Measurements from ENCODE around the gene LMBR1L. TPM values are rescaled to one million over a fixed set of nuclear protein-coding genes. Genes with fewer than 3 reads are reported as not detected.

The LMBR1L gene
- total RNA-seq, 1 experiment from 2014 or later: 9.0 TPM

GRCh38 chr12:49050507-49051372 is 59.9 kb downstream of the LMBR1L start:
- H3K9me3 ChIP-seq (replicated peaks): no peaks in the 10 kb centered on the region
- H3K27ac ChIP-seq: no peak overlapping the region
- no peak overlapping the region for H3K4me3 ChIP-seq
- DNase-seq (ENCODE audit: low read depth in 1 of 2, low spot score in 2 of 2): no peak
- peaks cover 100% of the 10 kb centered on the region for H3K36me3 ChIP-seq
- H3K27me3 ChIP-seq (replicated peaks): no peaks in the 10 kb centered on the region
- H3K4me1 ChIP-seq (replicated peaks): peaks cover 13% of the 10 kb centered on the region

- peaks cover 100% of the 10 kb centered on the region for H3K36me3 ChIP-seq
- peaks cover 11% of the 10 kb centered on the region for H3K4me1 ChIP-seq (replicated peaks)
- H3K4me3 ChIP-seq: no peak overlapping the region
- no peaks in the 10 kb centered on the region for H3K27me3 ChIP-seq (replicated peaks)
- H3K27ac ChIP-seq: peak overlapping the region; percentile 27
- no peaks in the 10 kb centered on the region for H3K9me3 ChIP-seq (replicated peaks)
- DNase-seq (ENCODE audit: low read depth in 1 of 2, low spot score in 2 of 2): peak; percentile 37 to 63
These were observed 61.0 kb downstream of the LMBR1L start for GRCh38 chr12:49049566-49050224.

GRCh38 chr12:49048953-49049352 is 61.7 kb downstream of the LMBR1L start:
- Histone ChIP-seq H3K4me1 (replicated peaks) (peaks cover 11% of the 10 kb centered on the region), H3K9me3 (replicated peaks) (no peaks in the 10 kb centered on the region), H3K36me3 (peaks cover 100% of the 10 kb centered on the region), H3K4me3 (no peak overlapping the region), H3K27ac (no peak overlapping the region), H3K27me3 (replicated peaks) (no peaks in the 10 kb centered on the region)
- DNase-seq (ENCODE audit: low read depth in 1 of 2, low spot score in 2 of 2): no peak

Other genes starting within 250 kb of the LMBR1L start
- not detected in 2 replicates for gene RND1, start 245.0 kb downstream of the LMBR1L start, total RNA-seq (2014; rRNA removed; shearing (Covaris generic))
- gene FKBP11, start 185.4 kb downstream of the LMBR1L start, total RNA-seq (2014; rRNA removed; shearing (Covaris generic)): 6.0 and 9.9 TPM in 2 replicates
- 57.7 and 64.5 TPM in 2 replicates for gene ARF3, start 153.4 kb downstream of the LMBR1L start, total RNA-seq (2014; rRNA removed; shearing (Covaris generic))
- gene WNT10B, start 139.1 kb downstream of the LMBR1L start, total RNA-seq (2014; rRNA removed; shearing (Covaris generic)): 0.13 TPM in 1 of 2 replicates, not detected in the other
- gene WNT1, start 132.5 kb downstream of the LMBR1L start, total RNA-seq (2014; rRNA removed; shearing (Covaris generic)): not detected in 2 replicates
- gene DDN, start 111.5 kb downstream of the LMBR1L start, total RNA-seq (2014; rRNA removed; shearing (Covaris generic)): 0.34 TPM in 1 of 2 replicates, not detected in the other
- 36.4 and 47.3 TPM in 2 replicates for gene PRKAG1, start 92.1 kb downstream of the LMBR1L start, total RNA-seq (2014; rRNA removed; shearing (Covaris generic))
- gene KMT2D, start 50.1 kb downstream of the LMBR1L start, total RNA-seq (2014; rRNA removed; shearing (Covaris generic)): 19.9 and 22.6 TPM in 2 replicates
- gene RHEBL1, start 40.9 kb downstream of the LMBR1L start, total RNA-seq (2014; rRNA removed; shearing (Covaris generic)): 0.34 and 2.5 TPM in 2 replicates
- not detected in 2 replicates for gene DHH, start 16.0 kb downstream of the LMBR1L start, total RNA-seq (2014; rRNA removed; shearing (Covaris generic))
- gene TUBA1B, start 20.5 kb upstream of the LMBR1L start, total RNA-seq (2014; rRNA removed; shearing (Covaris generic)): 4,389 and 5,186 TPM in 2 replicates
- 335 and 444 TPM in 2 replicates for gene TUBA1A, start 78.2 kb upstream of the LMBR1L start, total RNA-seq (2014; rRNA removed; shearing (Covaris generic))
- 936 and 1,296 TPM in 2 replicates for gene TUBA1C, start 154.2 kb upstream of the LMBR1L start, total RNA-seq (2014; rRNA removed; shearing (Covaris generic))
- not detected in 2 replicates for gene PRPH, start 184.3 kb upstream of the LMBR1L start, total RNA-seq (2014; rRNA removed; shearing (Covaris generic))
- gene TROAP, start 212.4 kb upstream of the LMBR1L start, total RNA-seq (2014; rRNA removed; shearing (Covaris generic)): 50.1 and 50.8 TPM in 2 replicates
- 0.34 and 1.9 TPM in 2 replicates for gene C1QL4, start 226.3 kb upstream of the LMBR1L start, total RNA-seq (2014; rRNA removed; shearing (Covaris generic))
- gene DNAJC22, start 236.0 kb upstream of the LMBR1L start, total RNA-seq (2014; rRNA removed; shearing (Covaris generic)): 6.3 and 9.6 TPM in 2 replicates